Limb (tissue), 2 donors: ENCODE data around the gene LCN10.
"Not testable (repeated sequence)": the region's sequence is repeated elsewhere in the genome, so short reads cannot be mapped to it uniquely, and the experiment has no call there.

Experiments used
- DNase-seq, 2 donors: peaks; one replicate each; pipeline ENCODE4 v3.0.0-alpha.2; 2016; ENCODE audit errors: extremely low spot score in 2 of 2

Gene LCN10

GRCh38 chr9:136742591-136743391 is at the start of gene LCN10:
TSS of gene LCN10 (minus strand) at chr9:136742940. CDS start at chr9:136742903, 37 bp downstream.
- no peak for DNase-seq

- DNase-seq: peak in 1 of 2 donors; percentile 73
Measured at GRCh38 chr9:136791516-136792276, 49.0 kb upstream of the LCN10 start.

DNA sequence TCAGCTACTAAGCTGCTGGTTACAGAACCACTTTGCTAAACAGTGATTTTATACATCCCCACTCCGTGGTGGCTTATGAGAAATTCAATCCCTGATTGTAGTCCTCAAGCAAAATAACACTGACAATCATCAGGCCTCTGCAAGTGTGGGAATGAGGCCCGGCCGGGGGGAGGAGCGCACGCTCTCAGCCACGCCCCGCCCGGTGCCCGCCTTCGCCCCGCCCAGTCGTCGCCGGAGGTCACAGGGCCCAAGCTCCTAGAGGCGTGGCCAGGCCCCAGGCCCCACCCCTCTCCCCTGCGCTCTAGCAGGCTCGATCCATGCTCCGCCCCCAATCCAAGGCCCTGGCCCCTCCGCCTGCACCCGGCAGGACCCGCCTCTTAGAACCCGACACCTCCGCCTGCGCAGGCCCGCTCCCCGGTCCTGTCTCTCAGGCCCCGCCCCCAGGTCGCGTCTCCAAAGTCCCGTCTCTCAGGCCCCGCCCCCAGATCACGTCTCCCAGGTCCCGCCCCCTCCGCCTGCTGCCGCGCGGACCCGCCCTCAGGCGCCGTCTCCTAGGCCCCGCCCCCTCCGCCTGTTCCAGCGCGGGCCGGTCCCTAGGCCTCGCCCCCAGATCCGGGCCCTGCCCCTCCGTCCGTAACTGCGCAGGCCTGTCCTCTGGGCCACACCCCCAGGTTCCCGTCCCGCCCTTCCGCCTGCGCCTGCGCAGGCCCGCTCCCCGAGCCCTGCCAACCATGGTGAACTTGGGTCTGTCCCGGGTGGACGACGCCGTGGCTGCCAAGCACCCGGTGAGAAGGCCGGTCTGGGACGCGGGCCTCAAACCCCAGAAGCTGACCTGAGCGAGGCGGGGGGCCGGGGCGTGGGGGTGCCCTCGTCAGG is 48.1 kb upstream of the LCN10 start, which contains the start of gene TMEM141:
Gene TMEM141 (plus strand): TSS at position 705 of the 876 bp plus-strand sequence. CDS start 27 bp downstream, at position 732.
- DNase-seq: peak; percentile 100

- DNase-seq: no peak
Measured at GRCh38 chr9:136789523-136789937, 46.8 kb upstream of the LCN10 start.

GRCh38 chr9:136788644-136789522 is 46.1 kb upstream of the LCN10 start:
- DNase-seq: not testable (repeated sequence)

- DNase-seq: peak; percentile 79 to 82
Measured at GRCh38 chr9:136787690-136788400, 45.1 kb upstream of the LCN10 start.

GRCh38 chr9:136786983-136787382 is 44.2 kb upstream of the LCN10 start:
- DNase-seq: not testable (repeated sequence)

GRCh38 chr9:136786451-136786850 is 43.7 kb upstream of the LCN10 start:
- no peak for DNase-seq

- not testable (repeated sequence) for DNase-seq
Measured at GRCh38 chr9:136785565-136786355, 43.0 kb upstream of the LCN10 start.

- no peak for DNase-seq
Measured at GRCh38 chr9:136784997-136785361, 42.2 kb upstream of the LCN10 start.

GRCh38 chr9:136784249-136784996 is 41.7 kb upstream of the LCN10 start:
- DNase-seq: no peak

- no peak for DNase-seq
Measured at GRCh38 chr9:136782452-136782851, 39.7 kb upstream of the LCN10 start.

- no peak for DNase-seq
Measured at GRCh38 chr9:136779808-136780207, 37.1 kb upstream of the LCN10 start.

- no peak for DNase-seq
Measured at GRCh38 chr9:136777359-136777758, 34.6 kb upstream of the LCN10 start.

DNA sequence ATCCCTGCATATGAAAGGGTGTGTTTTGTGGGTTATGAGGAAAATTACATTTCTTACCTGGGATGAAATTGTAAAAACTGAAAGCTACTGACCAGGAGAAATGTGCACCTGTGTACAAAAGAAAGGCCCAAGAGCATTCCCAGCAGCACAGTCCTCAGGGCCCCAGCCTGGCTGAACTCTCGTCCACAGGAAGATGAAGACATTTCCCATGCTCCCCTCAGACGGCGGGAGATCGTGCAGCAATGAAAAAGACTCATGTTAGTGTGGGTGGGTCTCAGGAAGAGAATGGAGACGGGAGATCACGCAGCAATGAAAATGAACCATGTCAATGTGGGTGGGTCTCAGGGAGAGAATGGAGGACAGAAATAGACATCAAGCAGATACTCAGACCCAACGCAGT is 34.2 kb upstream of the LCN10 start:
- no peak for DNase-seq

GRCh38 chr9:136775191-136775590 is 32.5 kb upstream of the LCN10 start:
- no peak for DNase-seq

DNA sequence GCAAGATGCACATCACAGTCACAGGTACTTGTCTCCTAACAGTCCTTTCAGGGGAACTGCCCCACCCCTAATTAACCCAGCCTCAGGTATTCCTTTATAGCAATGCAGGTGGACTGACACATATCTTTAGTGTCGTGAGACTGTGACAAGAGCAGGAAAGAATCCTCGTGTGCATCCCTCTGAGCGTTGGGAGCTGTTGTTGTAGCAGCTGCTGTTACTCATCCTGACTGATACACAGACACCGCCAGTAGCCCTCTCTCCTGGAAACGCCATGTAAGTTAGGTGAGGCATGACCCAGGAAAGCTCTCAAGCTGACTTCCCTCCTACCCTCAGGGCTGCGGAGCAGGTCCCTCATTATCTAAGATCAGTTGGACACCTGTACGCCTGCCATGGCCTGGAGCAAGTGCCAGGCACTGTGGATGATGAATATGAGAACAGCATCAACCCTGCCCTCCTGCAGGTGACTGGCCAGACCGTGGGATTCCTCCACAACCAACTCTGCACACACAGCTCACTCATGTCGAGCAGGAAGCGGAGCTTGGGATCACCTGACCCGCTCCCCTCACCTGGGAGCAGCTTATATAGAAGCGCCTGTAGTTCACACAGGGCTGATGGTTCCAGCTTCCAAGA is 31.8 kb upstream of the LCN10 start:
- DNase-seq: no peak
